Neural cell (in vitro differentiated cells): ENCODE results near the gene CALHM1.

Experiments used
- CTCF ChIP-seq: fragments of 450-650 bp; IDR thresholded peaks from 2 replicates; pipeline ENCODE4 v1.5.1; 2014; ENCODE audit warnings: antibody characterized with exemption, mild to moderate bottlenecking, moderate library complexity; ENCODE audit not compliant: poor library complexity, severe bottlenecking
- EP300 ChIP-seq: fragments of 450-650 bp; conservative IDR thresholded peaks from 2 replicates; pipeline ENCODE4 v1.6.1; 2014; ENCODE audit warnings: antibody characterized with exemption, mild to moderate bottlenecking, moderate library complexity; ENCODE audit not compliant: poor library complexity, severe bottlenecking
- EZH2 ChIP-seq: fragments of 200-600, 300-800 bp; shearing (Covaris generic), sonication (generic); IDR thresholded peaks from 2 replicates; pipeline ENCODE4 v1.6.1; 2014; ENCODE audit warnings: antibody characterized with exemption, low read length, borderline replicate concordance, mild to moderate bottlenecking; ENCODE audit not compliant: insufficient read depth, poor library complexity, severe bottlenecking
- MXI1 ChIP-seq: fragments of 450-650 bp; conservative IDR thresholded peaks from 2 replicates; pipeline ENCODE4 v1.6.1; 2014; ENCODE audit warnings: antibody characterized with exemption, mild to moderate bottlenecking; ENCODE audit not compliant: poor library complexity, severe bottlenecking
- POLR2AphosphoS5 ChIP-seq: IDR thresholded peaks from 2 replicates; pipeline ENCODE4 v1.6.1; 2012
- REST ChIP-seq: IDR thresholded peaks from 2 replicates; pipeline ENCODE4 v1.6.1; 2012; ENCODE audit warnings: borderline replicate concordance

- no peak for TF ChIP-seq MXI1
- TF ChIP-seq EZH2, result no peak
- TF ChIP-seq EP300, result no peak
- TF ChIP-seq CTCF, result no peak
- no peak for TF ChIP-seq REST
- no peak for TF ChIP-seq POLR2AphosphoS5
These were observed 16.7 kb downstream of the CALHM1 start for GRCh38 chr10:103442031-103442461.
